HG03378 (cell line): ENCODE results near the gene CRTC1.

Experiments
- ATAC-seq: cut with Tn5 transposase; IDR thresholded peaks from one replicate; pipeline ENCODE4 v1.9.1; 2021; ENCODE audit warnings: mild to moderate bottlenecking, moderate library complexity; ENCODE audit not compliant: unreplicated experiment

Gene CRTC1

GRCh38 chr19:18651300-18651699 is 32.2 kb upstream of the CRTC1 start:
- ATAC-seq: no peak

- no peak for ATAC-seq
Measured at GRCh38 chr19:18651733-18652132, 31.7 kb upstream of the CRTC1 start.

DNA sequence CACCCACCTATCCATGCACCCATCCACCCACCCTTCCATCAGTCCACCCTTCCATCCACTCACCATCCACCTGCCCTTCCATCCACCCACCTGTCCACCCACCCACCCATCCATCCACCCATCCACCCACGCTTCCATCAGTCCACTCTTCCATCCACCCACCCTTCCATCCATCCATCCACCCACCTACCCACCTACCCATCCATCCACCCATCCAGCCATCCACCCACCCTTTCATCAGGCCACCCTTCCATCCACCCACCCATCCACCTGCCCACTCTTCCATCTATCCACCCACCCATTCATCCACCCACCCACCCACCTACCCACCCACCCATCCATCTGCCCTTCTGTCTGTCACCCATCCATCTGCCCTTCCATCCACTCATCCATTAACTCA is 29.6 kb upstream of the CRTC1 start:
- no peak for ATAC-seq

DNA sequence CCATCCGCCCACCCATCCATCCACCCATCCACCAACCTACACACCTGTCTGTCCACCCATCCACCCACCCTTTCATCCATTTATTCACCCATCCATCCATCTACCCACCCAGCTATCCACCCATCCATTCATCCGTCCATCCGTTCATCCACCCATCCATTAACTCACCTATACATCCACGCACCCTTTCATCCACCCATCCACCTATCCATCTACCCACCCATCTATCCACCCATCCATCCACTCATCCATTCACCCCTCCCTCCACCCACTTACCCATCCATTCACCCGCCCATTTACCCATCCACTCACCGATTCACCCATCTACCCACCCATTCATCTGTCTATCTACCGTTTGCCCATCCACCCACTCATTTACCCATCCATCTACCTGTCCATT is 29.0 kb upstream of the CRTC1 start:
- no peak for ATAC-seq

GRCh38 chr19:18655173-18655844 is 28.2 kb upstream of the CRTC1 start:
- no peak for ATAC-seq

DNA sequence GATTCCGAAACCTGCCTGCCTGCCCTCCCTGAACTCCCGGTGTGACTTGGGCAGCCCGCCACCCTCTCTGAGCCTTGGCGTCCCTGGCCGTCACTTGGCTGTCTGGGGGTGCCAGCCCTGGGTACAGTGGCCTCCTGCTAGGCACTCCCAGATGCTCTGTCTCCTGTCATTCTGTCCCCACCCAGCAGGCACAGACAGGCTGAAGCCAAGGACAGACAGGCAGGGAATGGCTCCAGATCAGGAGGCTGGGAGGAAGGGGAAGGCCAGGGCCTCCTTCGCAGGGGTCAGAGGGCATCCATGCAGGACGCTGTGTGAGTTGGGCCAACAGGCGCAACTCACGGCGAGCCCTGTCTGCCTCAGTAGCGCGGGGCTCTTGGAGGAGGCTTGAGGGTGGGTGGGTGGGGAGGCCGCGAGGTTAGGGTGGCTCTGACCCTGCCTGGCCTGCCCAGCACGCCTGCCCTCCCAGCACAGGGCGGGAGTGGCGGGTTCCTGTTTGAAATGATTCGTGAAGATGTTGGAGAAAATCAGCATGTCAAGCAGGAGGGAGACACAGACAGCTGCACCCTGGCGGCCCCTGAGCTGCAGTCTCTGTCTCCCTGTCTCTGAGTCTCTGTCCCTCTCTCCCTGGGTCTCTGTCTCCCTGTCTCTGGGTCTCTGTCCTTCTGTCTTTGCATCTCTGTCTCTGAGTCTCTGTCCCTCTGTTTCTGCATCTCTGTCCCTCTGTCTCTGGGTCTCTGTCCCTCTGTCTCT is 27.0 kb upstream of the CRTC1 start:
- no peak for ATAC-seq

DNA sequence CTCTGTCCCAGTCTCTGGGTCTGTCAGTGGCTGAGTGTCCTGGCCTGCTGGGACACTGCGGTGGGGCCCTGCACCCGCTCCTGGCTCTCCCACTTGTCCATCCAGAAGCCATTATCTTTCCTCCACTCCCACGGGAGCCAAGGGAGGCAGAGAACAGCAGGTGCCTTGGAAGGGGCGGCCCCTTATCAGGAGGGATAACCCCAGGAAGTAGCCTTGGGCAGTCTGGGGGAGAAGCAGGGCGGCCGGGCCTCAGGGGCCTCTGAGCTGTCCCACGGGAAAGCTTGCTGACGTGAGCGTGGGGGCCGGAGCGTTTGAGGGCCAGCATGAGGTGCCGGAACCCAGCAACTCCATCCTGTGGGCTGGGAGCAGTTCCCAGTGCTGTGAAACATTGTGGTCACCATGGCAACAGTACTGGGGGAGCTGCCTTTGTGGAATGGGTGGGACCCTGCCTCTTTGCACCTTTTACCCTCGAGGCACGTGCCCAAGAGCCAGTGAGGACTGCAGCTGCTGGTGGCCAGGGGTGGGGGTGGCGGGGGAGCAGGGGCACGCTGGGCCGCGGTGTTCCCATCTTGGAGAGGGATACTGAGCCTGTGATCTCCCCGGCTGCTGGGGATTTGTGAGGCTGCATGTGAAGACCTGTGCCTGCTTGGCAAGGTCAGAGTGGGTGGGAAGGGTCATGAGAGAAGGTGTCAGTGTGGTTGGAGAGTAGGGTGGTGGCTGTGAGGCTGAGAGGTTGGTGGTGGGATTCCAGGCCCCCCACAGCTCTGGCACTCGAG is 25.7 kb upstream of the CRTC1 start:
- no peak for ATAC-seq

GRCh38 chr19:18658366-18658855 is 25.1 kb upstream of the CRTC1 start:
- ATAC-seq: no peak

DNA sequence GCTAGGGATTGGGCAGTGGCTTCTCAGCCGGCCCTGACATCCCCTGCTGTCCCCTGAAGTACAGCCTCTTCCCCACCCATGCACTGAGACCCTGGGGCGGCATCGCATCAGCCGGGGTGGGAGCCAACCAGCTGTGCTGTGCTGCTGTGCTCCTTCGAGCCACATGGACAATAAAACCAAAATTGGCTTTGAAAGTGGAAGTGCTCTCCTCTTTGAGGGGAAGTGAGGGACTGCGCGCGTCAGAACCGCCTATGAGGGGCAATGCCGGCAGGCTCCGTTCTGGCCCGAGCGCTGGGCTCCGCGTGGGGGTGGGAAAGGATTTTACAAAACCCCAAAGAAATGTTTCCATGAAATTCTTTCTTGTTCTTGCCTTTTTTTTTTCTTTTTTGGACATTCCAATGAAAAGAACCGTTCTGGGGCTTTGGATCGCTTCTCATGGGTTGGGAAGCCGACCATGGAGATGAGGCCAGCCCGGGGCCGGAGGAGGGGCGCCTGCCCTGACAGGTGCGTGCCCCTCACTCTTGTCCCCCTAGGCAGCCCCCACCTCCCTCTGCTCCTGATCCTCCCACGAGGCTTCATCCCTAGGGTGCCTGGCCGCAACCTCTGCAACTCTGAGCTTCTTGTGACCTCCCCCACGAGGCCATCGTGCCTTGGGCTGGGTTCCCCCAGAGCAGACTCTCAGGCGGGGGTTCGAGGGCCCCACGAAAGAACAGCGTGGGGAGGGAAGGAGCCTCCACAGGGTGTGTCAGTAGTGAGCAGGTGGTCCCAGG is 24.0 kb upstream of the CRTC1 start:
- ATAC-seq: no peak

- no peak for ATAC-seq
Measured at GRCh38 chr19:18660051-18660910, 23.2 kb upstream of the CRTC1 start.

DNA sequence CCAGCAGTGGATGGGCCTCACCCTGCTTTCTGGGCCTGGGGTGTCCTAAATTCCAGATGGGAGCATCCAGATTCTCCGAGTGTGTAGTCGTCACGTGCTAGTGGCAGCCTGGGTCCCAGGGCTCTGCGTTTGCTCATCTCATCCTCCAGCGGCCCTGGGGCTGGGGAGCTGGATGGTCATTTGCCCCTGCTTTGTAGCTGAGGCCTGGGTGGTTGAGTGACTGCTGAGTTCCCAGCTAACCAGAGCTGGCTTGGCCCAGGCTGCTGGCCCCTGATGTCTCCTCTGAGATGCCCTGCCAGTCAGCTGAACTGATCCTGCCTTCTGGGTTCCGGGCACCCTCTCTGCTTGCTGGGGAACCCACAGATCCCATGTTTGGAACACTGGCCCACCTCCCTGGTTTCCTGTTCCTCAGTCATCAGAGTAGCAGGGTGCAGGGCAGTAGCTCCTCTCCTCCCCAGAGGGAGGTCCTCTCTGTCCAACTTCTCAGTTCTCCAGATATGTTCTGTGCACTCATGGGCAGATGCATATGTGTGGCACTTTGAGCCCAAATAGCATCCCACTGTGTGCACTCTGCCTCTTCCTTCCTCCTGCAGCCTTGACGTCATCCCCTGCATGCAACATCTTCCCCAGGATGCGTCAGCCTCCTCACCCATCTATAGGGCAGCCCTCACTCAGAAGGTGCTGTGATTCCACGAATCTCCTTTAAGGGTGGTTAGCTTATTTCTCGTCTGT is 22.4 kb upstream of the CRTC1 start:
- ATAC-seq: no peak

- ATAC-seq: no peak
Measured at GRCh38 chr19:18662972-18663732, 20.3 kb upstream of the CRTC1 start.

DNA sequence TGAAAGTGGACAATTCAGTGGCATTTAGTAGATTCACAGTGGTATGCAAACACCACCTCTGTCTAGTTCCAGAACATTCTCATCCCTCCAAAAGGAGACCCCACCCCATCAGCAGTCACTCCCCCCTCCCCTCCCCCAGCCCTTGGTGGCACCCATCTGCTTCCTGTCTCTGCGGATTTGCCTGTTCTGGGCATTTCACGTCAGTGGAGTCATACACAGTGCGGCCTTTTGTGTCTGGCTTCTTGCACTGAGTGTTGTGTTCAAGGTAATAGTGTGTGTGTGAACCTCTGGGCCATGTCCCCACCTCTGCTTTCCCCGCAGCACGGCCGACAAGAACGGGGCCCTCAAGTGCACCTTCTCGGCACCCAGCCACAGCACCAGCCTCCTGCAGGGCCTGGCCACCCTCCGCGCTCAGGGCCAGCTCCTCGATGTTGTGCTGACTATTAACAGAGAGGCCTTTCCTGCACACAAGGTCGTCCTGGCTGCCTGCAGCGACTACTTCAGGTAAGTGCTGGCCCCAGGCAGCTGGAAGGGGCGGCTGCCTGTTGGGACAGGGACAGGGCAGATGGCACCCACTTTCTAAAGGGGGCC is 19.4 kb upstream of the CRTC1 start:
- ATAC-seq: no peak

DNA sequence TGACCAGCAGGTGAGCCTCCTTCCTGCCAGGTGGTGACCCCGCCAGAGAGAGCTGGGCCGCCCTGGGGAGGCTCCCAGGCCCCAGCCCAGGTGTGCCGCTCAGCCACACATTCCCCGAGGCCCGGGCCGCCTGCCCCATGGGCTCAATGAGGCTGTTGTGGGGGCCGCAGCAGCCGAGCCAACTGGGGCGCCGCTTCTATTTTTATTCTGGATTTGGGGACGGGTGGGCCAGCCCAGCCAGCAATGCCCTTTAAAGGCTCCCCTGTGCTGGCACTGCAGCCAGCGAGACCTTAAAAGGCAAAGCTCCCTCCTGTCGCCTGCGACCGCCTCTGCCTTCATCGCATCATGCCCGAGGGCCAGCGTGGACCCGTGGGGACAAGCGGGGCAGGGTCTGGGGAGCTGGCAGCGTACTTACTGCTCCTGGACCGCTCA is 17.7 kb upstream of the CRTC1 start:
- ATAC-seq: no peak

GRCh38 chr19:18666317-18666716 is 17.2 kb upstream of the CRTC1 start:
- ATAC-seq: no peak

- no peak for ATAC-seq
Measured at GRCh38 chr19:18666784-18667183, 16.7 kb upstream of the CRTC1 start.

GRCh38 chr19:18667531-18668251 is 15.8 kb upstream of the CRTC1 start:
- no peak for ATAC-seq

GRCh38 chr19:18668252-18668631 is 15.2 kb upstream of the CRTC1 start:
- no peak for ATAC-seq
